GM12874 (cell line): ENCODE data around the gene EVX1.

Experiments used
- CTCF ChIP-seq: IDR thresholded peaks from 2 replicates; pipeline ENCODE4 v1.5.1; 2011; ENCODE audit warnings: low read depth, mild to moderate bottlenecking, control low read depth, low read length, moderate library complexity; ENCODE audit not compliant: insufficient read depth

Gene EVX1

GRCh38 chr7:27251136-27251651, 8.6 kb downstream of the EVX1 start:
- TF ChIP-seq CTCF, result no peak

- no peak for TF ChIP-seq CTCF
These were observed 9.3 kb downstream of the EVX1 start for GRCh38 chr7:27251652-27252590.

GRCh38 chr7:27254625-27255024, 12.0 kb downstream of the EVX1 start:
- TF ChIP-seq CTCF, result no peak

- TF ChIP-seq CTCF, result no peak
These were observed 17.6 kb downstream of the EVX1 start for GRCh38 chr7:27260211-27260610.

GRCh38 chr7:27262121-27262520, 19.5 kb downstream of the EVX1 start:
- no peak for TF ChIP-seq CTCF

- TF ChIP-seq CTCF, result no peak
These were observed 21.2 kb downstream of the EVX1 start for GRCh38 chr7:27263781-27264180.

GRCh38 chr7:27269455-27269854, 26.9 kb downstream of the EVX1 start:
- TF ChIP-seq CTCF, result no peak
